Lower lobe of right lung (tissue), 2 donors: ENCODE measurements around the gene PRB4. TPM values are rescaled to one million over a fixed set of nuclear protein-coding genes. Genes with fewer than 3 reads are reported as not detected.
"Not testable (repeated sequence)": the region's sequence is repeated elsewhere in the genome, so short reads cannot be mapped to it uniquely, and the experiment has no call there.

Experiments used
- ATAC-seq, 2 donors: fragments of 200-7000 bp; cut with Tn5 transposase; one replicate each; pipeline ENCODE4 v1.9.1; 2020 to 2022; ENCODE audit warnings: mild to moderate bottlenecking in 2 of 2, moderate library complexity in 2 of 2
- DNase-seq: peaks from one replicate; pipeline ENCODE4 v3.0.0-alpha.2; 2020
- H3K27ac ChIP-seq: fragments of 200-600 bp; one replicate; pipeline ENCODE4 v1.8.0; 2022
- H3K27me3 ChIP-seq: fragments of 200-600 bp; one replicate; pipeline ENCODE4 v1.8.0; 2022; ENCODE audit warnings: low read depth
- H3K36me3 ChIP-seq: fragments of 200-600 bp; one replicate; pipeline ENCODE4 v1.8.0; 2022; ENCODE audit warnings: mild to moderate bottlenecking
- H3K4me1 ChIP-seq: fragments of 200-600 bp; one replicate; pipeline ENCODE4 v1.8.0; 2022
- H3K4me3 ChIP-seq: fragments of 200-600 bp; one replicate; pipeline ENCODE4 v1.8.0; 2022; ENCODE audit warnings: mild to moderate bottlenecking
- H3K9me3 ChIP-seq: fragments of 200-600 bp; one replicate; pipeline ENCODE4 v1.8.0; 2022
- intact Hi-C: fragments of 100-400 bp; cut with DNase I; formaldehyde crosslinking; loops from one replicate; pipeline ENCODE4 v1.11.0; 2022
- long read RNA-seq: library from polyadenylated mRNA; unstranded; transcript quantifications from one replicate; pipeline ENCODE4 v2.0.0, GENCODE V29; 2021
- total RNA-seq: library from RNA; stranded (reverse); fragmentation: NEBNext Ultra II Directional; extraction: Animal tissue kit (Norgen Biotek cat#: 25700); gene quantifications from one replicate; pipeline ENCODE4 v1.2.1, GENCODE V29; 2021
- TF ChIP-seq, protein P1 (sequence below): fragments of 200-600 bp; IDR thresholded peaks from one replicate; pipeline ENCODE4 v1.8.0; 2022; ENCODE audit warnings: antibody characterized with exemption, mild to moderate bottlenecking
- donor health status: DM: no; HTN: yes; CAD: no; lungs with severe emphysema.

Gene PRB4
- total RNA-seq = not detected
- long read RNA-seq = 0 reads

DNA sequence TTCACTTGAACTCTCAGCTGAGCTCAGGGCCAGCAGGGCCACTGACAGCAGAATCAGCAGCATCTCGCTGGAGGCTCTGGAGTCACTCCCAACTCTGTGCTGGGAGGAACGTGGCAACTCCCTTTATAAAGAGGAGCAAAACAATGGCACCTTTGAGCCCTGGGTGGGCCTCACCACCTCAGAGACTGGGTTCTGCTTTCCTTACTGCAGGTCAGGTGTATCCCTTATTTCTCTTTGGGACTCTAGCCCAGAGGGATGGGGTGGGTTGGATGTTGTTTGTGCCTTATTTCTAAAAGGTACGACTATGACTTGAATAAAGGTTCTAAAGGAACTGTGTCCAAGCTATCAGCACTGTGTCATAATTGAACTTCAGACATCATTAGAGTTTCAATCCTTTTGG lies at the start of gene PRB4:
Gene PRB4, minus strand, starts transcription at position 101 of the 400 bp plus-strand sequence. Its CDS starts 38 bp downstream, at position 63.
- no peaks in the 10 kb centered on the region for H3K4me1 ChIP-seq
- TF ChIP-seq, protein P1, sequence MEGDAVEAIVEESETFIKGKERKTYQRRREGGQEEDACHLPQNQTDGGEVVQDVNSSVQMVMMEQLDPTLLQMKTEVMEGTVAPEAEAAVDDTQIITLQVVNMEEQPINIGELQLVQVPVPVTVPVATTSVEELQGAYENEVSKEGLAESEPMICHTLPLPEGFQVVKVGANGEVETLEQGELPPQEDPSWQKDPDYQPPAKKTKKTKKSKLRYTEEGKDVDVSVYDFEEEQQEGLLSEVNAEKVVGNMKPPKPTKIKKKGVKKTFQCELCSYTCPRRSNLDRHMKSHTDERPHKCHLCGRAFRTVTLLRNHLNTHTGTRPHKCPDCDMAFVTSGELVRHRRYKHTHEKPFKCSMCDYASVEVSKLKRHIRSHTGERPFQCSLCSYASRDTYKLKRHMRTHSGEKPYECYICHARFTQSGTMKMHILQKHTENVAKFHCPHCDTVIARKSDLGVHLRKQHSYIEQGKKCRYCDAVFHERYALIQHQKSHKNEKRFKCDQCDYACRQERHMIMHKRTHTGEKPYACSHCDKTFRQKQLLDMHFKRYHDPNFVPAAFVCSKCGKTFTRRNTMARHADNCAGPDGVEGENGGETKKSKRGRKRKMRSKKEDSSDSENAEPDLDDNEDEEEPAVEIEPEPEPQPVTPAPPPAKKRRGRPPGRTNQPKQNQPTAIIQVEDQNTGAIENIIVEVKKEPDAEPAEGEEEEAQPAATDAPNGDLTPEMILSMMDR = no peak
- no peak within 1 kb of the TSS for H3K4me3 ChIP-seq
- no peak for ATAC-seq
- no peak within 1 kb of the TSS for H3K27ac ChIP-seq
- H3K27me3 ChIP-seq = no peaks in the 10 kb centered on the region
- H3K36me3 ChIP-seq = no peaks in the 10 kb centered on the region
- intact Hi-C loops = no loop called here
- DNase-seq = no peak
- H3K9me3 ChIP-seq = no peaks in the 10 kb centered on the region

DNA sequence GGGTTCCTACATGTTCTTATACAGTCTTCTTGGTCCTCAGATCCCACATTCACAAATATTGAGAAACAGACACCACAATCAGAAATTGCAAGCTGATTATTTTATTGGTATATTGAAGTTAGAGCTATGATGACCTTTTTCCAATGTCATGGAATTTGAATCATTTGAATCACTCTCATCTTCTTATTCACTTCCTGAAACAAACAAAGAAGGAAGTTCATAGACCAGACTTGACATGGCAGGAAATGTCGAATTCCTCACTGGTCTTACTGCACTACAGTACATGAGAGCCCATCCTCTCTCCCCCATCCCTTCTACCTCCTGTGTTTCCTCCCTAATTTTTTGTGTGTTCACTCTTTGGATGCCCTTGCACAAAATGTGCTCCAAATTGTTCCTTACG lies 41.5 kb upstream of the PRB4 start:
- H3K9me3 ChIP-seq, ATAC-seq, H3K4me3 ChIP-seq, H3K4me1 ChIP-seq, H3K27ac ChIP-seq, DNase-seq, H3K36me3 ChIP-seq, intact Hi-C loops, H3K27me3 ChIP-seq: not testable (repeated sequence)

DNA sequence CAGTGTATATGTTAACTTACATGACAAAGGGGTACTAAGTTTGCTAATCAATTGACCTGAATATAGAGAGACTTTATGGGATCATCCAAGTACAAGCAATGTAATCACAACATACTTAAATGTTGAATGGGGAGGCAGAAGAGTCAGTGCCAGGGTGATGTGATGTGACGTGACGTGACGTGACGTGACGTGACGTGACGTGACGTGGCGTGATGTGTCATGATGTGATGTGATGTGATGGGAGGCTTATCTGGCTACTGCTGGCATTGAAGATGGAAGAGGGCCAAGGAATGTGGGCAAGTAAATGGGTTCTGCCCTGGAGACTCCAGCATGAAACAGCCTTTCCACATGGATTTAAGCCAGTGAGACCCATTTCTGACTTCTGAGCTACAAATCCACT lies 38.2 kb upstream of the PRB4 start:
- DNase-seq = no peak

DNA sequence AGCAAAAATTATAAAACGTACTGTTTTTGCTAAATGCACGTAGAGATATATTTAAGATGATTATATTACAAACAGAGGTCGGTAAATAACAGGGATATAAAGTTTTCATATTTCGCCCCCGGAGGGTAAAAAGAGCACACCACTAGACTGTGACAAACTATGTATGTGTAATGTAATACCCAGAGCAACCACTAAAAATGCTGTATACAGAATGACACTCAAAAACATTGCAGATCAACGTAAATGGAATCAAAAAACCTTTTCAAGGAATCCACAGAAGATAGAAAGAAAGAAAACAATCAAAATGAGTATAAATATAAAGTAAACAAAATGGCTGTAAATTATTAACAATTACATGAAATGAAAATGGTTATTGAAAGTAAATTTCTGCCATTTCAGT lies 37.6 kb upstream of the PRB4 start:
- no peak overlapping the region for H3K4me3 ChIP-seq
- no peaks in the 10 kb centered on the region for H3K36me3 ChIP-seq
- no peaks in the 10 kb centered on the region for H3K9me3 ChIP-seq
- H3K4me1 ChIP-seq = no peaks in the 10 kb centered on the region
- TF ChIP-seq, protein P1 = no peak
- no peak for ATAC-seq
- no peaks in the 10 kb centered on the region for H3K27me3 ChIP-seq
- no peak overlapping the region for H3K27ac ChIP-seq
- no peak for DNase-seq
- intact Hi-C loops = no loop called here

More for the DNA sequence above, 38.2 kb upstream of the PRB4 start:
- H3K27me3 ChIP-seq = no peaks in the 10 kb centered on the region
- H3K27ac ChIP-seq = no peak overlapping the region
- no peak overlapping the region for H3K4me3 ChIP-seq
- intact Hi-C loops = no loop called here
- no peak for ATAC-seq
- no peaks in the 10 kb centered on the region for H3K36me3 ChIP-seq
- H3K4me1 ChIP-seq = no peaks in the 10 kb centered on the region
- H3K9me3 ChIP-seq = no peaks in the 10 kb centered on the region
- TF ChIP-seq, protein P1 = no peak

DNA sequence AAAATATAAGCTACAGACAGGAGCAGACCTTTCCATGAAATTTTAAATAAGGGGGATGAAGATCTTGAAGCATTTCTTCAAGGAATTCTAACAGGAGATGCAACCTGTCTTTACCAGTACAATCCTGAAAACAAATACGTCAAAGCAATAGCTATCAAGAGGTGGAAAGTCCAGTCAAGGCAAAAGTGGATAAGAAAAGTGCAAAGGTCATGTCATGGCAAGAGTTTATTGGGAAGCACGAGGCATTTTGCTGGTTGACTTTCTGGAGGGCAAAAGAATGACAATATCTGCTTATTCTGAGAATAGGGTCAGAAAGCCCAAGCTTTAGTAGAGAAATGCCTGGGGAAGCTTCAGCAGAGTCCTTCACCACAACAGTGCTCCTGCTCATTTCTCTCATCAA lies 34.3 kb upstream of the PRB4 start:
- no peak overlapping the region for H3K27ac ChIP-seq
- H3K4me1 ChIP-seq = no peaks in the 10 kb centered on the region
- H3K9me3 ChIP-seq = no peaks in the 10 kb centered on the region
- ATAC-seq = no peak
- TF ChIP-seq, protein P1 = no peak
- no peak overlapping the region for H3K4me3 ChIP-seq
- no peak for DNase-seq
- H3K27me3 ChIP-seq = no peaks in the 10 kb centered on the region
- intact Hi-C loops = no loop called here
- no peaks in the 10 kb centered on the region for H3K36me3 ChIP-seq

DNA sequence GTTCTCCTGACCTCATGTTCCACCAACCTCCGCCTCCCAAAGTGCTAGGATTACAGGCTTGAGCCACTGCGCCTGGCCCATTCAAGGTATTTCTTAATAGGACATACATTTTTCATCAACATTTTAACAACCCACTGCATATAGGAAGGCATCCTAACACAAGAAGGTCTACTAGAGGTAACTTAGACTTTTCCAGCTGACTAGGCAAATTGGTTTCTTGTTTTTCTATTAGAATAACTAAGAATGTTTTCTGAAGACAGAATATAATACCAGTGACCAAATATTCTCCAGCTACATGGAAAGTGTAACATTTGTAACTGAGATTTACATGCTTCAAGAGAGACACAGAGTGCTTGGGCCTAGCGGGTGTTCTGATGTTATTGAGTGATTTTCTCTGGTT lies 14.2 kb upstream of the PRB4 start:
- no peak for ATAC-seq
- Histone ChIP-seq H3K4me3 (no peak overlapping the region), H3K27me3 (no peaks in the 10 kb centered on the region), H3K4me1 (no peaks in the 10 kb centered on the region), H3K27ac (no peak overlapping the region), H3K36me3 (no peaks in the 10 kb centered on the region), H3K9me3 (no peaks in the 10 kb centered on the region)
- intact Hi-C loops = no loop called here
- TF ChIP-seq, protein P1 = no peak
- no peak for DNase-seq
